Esophagus squamous epithelium (tissue), 4 donors: Measurements from ENCODE around the gene CPNE7.

Experiments
- POLR2A ChIP-seq, 4 donors: fragments of 450-650 bp; IDR thresholded peaks; one replicate each; pipeline ENCODE4 v1.6.1; 2017; ENCODE audit warnings: antibody characterized with exemption in 4 of 4, mild to moderate bottlenecking in 4 of 4, moderate library complexity in 3 of 4
- TF ChIP-seq, protein P1 (sequence below), 6 experiments: fragments of 450-650 bp in 4 of 6; fragments of 200-600 bp in 2 of 6; sonication (generic) in 2 of 6; IDR thresholded peaks; one replicate each; pipeline ENCODE4 v1.5.1; 2016 to 2019; ENCODE audit warnings: antibody characterized with exemption in 6 of 6, mild to moderate bottlenecking in 4 of 6, moderate library complexity in 4 of 6

DNA sequence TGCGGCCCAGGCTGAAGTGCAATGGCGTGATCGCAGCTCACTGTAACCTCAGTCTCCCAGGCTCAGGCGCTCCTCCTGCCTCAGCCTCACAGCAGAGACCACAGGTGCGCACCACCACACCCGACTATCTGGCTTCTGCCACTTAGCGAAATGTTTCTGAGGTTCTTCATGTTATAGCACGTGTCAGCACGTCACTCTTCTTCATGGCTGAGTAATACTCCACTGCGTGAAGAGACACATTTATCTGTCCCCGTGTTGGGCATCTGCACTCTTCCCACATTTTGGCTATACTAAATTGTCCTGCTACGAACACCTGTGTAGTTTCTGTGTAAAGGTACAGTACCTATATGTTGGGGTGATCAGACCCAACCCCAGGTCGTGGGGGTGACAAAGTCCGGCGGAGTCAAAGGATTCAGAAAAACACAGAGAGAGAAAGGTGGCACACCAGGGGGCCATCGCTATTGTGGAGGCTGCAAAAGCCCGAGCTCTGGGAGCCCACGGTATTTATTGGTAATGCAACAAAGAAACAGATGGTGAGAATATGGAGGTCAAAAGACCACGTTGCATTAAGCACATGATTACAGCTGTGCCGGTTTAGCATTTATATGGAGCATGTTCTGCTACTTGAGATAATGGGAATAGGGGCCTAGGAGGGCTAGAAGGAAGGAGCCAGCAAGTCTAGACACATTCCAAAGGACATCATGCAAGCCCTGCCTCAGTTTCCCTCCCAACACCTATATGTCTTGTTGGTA, 37.0 kb downstream of the CPNE7 start:
- TF ChIP-seq POLR2A (IDR thresholded peaks at IDR 0.05), result no peak
- TF ChIP-seq, protein P1, sequence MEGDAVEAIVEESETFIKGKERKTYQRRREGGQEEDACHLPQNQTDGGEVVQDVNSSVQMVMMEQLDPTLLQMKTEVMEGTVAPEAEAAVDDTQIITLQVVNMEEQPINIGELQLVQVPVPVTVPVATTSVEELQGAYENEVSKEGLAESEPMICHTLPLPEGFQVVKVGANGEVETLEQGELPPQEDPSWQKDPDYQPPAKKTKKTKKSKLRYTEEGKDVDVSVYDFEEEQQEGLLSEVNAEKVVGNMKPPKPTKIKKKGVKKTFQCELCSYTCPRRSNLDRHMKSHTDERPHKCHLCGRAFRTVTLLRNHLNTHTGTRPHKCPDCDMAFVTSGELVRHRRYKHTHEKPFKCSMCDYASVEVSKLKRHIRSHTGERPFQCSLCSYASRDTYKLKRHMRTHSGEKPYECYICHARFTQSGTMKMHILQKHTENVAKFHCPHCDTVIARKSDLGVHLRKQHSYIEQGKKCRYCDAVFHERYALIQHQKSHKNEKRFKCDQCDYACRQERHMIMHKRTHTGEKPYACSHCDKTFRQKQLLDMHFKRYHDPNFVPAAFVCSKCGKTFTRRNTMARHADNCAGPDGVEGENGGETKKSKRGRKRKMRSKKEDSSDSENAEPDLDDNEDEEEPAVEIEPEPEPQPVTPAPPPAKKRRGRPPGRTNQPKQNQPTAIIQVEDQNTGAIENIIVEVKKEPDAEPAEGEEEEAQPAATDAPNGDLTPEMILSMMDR (IDR thresholded peaks at IDR 0.05), result no peak
